Measurements from ENCODE around the gene POU2AF2.
"Not testable (repeated sequence)": the region's sequence is repeated elsewhere in the genome, so short reads cannot be mapped to it uniquely, and the experiment has no call there.

The POU2AF2 gene

DNA sequence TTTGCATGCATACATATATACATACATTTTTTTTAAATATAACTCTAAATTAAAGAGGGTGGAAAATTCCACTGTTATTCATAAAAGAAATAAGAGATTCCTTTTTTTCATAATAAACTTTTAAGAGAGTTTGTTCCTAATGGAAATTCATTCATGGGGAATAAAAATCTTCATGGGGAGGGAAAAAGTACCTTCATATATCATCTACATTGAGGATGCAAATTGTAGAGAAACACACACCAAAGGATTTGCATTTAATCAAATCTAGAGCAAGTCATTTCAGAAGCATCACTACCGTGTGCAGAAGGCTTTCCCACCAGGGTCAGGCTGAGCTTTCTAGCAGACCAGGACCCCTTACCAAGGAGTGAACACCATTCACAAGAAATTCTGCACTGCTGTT is at the start of gene POU2AF2:
TSS of gene POU2AF2 (plus strand) at position 301 of the 400 bp plus-strand sequence. CDS start 129 bp downstream, outside the sequence.
- DNase-seq = no peak

- DNase-seq = no peak
Observed at GRCh38 chr11:111200010-111200534, 45.5 kb upstream of the POU2AF2 start.

DNA sequence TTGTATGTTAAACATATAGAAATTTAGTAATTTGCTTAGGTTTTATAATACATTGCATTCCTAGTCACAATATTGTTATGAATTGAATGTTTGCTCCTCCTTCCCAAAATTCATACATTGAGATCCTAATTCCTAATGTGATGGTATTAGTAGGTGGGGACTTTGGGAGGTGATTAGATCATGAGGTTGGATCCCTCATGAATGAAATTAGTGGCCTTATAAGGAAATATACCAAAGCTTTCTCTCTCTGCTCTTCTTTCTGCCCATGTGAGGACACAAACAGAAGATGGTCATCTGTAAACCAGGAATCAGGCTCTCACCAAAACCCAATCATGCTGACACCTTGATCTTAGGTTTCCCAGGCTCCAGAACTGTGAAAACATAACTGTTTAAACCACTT is 41.3 kb upstream of the POU2AF2 start:
- DNase-seq = no peak

DNA sequence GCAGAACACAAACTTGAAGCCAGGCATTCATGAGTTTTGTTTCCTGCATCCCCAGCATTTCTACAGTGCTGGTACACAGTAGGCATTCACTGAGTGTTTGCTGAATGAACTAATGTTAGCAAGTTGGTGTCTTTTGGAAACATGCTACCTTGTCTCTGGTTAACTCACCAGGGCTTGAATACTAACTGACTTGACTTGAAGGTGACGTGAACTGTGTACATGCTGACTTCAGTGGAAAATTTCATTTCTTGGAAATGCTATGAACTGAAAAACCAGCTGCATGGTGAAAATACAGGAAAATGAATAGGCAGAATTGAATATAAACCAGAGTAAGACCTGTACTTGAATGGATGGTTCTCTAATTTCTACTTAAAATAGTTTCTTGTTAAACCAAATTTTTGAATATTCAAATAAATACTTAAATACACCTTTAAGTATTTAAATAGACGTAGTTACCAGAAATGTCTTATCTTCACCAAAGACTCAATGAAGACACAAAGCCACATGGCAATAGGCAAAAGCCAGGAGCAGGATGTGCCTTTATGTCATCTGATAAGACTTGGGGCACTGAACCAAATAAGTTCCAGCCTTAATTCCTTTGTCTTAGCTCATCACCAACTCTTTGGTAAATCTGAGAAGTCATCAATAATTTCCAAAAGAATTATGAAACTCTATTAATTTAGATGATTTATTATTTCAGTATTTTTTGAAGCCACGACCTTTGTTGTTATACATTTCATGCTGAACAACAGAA is 39.7 kb upstream of the POU2AF2 start:
- no peak for DNase-seq

GRCh38 chr11:111206472-111206871 is 39.1 kb upstream of the POU2AF2 start:
- DNase-seq = no peak

DNA sequence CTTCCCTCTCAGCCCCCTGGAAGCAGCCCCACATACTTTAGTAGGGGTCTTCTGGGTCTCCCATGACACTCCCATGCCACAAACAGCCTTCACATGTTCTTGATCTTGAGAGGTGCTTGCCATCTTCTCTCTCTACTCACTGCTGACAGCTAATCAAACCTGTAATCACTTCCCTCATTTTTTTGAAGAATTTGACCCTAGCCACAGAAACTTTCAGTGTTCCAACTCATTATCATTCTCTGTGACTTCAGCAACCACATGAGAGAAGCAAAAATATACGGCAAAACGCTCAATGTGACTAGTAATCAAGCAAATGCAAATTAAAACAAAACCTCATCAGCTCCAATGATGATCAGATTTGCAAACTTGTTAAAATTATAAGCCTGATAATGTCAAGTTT is 38.3 kb upstream of the POU2AF2 start:
- no peak for DNase-seq

- DNase-seq = no peak
Observed at GRCh38 chr11:111209543-111210355, 35.8 kb upstream of the POU2AF2 start.

DNA sequence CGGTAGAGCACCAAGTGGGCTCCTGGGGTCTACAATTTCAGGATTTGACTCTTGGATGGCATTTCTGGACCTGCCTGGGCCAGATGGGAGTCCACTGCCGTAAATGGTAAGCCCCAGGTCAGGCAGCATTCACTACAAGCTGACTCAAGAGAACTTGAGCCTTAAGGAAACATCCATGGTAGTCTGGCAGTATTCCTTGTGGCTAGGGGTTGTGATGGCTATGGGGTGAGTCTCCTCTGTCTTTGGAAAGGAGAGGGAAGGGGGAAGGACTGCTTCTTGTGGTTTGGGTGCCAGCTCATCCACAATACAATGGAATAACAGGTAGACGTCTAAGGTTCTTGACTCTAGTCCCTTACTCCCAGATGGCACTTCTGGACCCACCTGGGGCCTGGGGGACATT is 32.3 kb upstream of the POU2AF2 start:
- DNase-seq = no peak

DNA sequence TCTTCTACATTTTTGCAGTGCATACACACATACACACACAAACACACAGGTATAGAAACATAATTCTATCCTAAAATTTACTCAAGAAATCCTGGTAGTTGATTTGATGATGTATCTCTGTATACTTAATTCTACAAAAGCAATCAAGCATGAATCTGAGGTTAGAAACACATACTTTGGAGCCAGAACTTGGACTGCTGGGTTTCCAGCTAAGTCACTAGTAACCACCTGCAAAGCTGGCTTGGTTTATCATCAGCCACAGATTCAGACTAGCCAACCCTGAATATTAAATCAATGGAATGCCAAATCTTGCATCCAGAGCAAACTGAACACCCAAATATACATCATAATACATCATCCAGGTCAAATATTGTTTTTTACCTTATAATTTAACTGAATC is 24.8 kb upstream of the POU2AF2 start:
- no peak for DNase-seq

DNA sequence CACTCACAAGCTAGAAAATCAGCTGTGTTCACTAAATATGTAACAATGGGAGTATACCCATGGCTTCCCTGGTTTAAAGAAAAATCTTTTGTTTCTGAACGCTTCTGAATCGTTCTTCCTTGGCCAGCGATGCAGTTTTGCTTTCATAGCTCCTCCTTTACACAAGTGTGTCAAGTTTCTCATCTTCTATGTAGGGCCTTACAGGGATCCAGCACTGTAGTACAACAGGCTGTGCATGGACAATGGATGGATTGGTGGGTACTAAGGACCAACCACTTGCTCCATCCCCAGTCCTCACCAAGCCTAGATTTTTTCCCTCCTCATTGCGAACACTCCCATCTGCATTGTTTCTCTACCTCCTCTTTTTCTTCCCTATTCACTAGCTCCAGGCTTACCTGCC is 24.3 kb upstream of the POU2AF2 start:
- DNase-seq = no peak

DNA sequence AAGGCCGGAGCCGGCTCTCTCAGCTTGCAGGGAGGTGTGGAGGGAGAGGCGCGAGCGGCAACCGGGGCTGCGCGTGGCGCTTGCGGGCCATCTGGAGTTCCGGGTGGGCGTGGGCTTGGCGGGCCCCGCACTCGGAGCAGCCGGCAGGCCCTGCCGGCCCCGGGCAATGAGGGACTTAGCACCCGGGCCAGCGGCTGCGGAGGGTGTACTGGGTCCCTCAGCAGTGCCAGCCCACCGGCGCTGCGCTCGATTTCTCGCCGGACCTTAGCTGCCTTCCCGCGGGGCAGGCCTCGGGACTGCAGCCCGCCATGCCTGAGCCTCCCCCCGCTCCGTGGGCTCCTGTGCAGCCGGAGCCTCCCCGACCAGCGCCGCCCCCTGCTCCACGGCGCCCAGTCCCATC is 23.6 kb upstream of the POU2AF2 start:
- not testable (repeated sequence) for DNase-seq

DNA sequence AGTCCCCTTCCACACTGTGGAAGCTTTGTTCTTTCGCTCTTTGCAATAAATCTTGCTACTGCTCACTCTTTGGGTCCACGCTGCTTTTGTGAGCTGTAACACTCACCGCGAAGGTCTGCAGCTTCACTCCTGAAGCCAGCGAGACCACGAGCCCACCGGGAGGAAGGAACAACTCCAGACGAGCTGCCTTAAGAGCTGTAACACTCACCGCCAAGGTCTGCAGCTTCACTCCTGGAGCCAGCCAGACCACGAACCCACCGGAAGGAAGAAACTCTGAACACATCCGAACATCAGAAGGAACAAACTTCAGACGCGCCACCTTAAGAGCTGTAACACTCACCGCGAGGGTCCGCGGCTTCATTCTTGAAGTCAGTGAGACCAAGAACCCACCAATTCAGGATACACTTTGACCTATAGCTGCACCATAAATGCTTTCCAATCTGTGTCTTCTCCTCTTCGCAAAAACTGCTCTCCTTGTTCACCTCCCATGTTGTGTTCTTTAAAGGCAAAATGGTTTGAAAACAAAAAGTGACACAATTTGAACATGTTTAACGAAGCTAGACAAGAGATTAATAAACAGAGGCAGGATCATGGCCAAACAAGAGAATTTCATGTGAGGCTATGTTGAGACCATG is 22.6 kb upstream of the POU2AF2 start:
- not testable (repeated sequence) for DNase-seq

DNA sequence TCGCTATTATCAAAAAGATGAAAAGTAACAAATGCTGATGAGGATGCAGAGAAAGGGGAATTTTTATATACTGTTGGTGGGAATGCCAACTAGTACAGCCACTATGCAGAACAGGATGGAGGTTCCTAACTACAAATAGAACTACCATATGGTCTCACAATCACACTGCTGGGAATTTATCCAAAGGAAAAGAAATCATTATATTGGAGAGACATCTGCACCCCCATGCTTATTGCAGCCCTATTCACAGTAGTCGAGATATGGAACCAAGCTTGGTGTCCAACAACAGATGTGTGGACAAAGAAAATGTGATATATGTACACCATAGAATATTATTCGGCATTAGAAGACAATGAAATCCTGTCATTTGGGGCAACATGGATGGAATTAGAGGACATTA is 19.6 kb upstream of the POU2AF2 start:
- peak; percentile 16 for DNase-seq

DNA sequence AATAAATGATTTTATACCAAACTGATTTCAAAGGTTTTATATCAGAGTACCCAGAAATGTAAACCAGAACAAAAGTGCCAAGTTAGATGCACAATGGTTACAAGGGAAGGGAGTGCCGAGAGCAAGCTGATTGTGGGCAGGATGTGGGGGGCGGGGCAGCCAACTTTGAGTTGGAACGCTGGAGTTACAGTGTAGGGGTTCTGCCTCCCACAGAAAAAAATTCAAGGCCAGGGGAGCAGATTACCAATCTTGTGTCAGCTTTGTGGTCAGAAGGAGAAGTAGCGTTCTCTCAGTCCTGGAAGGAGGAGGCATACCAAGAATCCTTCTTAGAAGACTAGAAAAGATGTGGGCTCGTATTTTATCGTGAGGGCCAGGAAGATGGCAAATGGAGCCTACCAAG is 15.9 kb upstream of the POU2AF2 start:
- DNase-seq = no peak

GRCh38 chr11:111230122-111230465 is 15.4 kb upstream of the POU2AF2 start:
- no peak for DNase-seq

- DNase-seq = no peak
Observed at GRCh38 chr11:111231836-111232235, 13.7 kb upstream of the POU2AF2 start.

DNA sequence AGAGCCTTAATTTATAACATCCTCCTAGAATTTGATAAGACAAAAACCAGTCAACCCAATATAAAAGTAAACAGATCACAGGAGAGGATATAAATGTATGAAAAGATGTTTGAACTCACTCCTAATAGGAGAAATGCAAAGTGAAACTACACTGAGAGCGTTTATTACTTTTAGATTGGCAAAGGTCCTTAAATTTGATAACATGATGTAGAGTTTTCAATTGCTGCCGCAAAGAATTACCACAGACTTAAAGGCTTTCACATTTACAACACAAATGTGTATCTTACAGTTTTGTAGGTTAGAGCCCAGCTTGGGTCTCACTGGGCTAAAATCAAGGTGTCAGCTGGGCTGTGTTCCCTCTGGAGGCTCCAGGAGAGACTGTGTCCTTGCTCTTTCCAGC is 9.1 kb upstream of the POU2AF2 start:
- DNase-seq = no peak

DNA sequence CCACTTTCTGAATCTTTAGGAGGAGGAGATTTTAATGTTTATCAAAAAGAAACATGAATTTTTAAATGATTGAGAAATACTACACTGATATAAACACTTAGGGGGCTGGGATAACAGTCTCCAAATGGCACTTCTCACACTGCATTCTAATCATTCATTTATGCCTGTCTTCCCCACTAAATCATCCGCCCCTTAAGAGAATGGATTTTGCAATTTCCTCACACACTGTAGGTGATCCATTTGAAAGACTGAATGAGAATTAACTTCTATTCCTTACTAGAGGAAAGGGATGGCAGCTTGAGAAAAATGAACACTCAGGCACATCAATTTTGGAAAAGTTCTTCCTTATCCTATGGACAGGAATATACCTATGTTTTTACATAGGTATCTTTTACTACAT is 7.6 kb upstream of the POU2AF2 start:
- DNase-seq = no peak

DNA sequence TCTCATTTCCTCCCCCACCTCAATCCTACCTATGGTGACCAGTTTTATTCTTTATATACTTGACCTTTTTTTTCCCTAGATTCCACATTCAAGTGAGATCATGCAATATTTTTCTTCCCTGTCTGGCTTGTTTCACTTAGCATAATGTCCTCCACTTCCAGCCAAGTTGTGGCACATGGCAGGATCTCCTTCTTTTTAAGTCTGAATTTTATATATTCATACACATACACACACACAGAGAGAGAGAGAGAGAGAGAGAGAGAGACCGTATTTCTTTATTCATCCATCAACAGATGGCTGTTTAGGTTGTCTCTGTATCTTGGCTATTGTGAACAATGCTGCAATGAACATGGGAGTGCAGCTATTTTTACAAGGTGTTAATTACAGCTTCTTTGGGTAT is 1.4 kb downstream of the POU2AF2 start:
- DNase-seq = no peak

GRCh38 chr11:111250936-111251335 is 5.4 kb downstream of the POU2AF2 start:
- DNase-seq = no peak

GRCh38 chr11:111253131-111253530 is 7.6 kb downstream of the POU2AF2 start:
- DNase-seq = no peak

DNA sequence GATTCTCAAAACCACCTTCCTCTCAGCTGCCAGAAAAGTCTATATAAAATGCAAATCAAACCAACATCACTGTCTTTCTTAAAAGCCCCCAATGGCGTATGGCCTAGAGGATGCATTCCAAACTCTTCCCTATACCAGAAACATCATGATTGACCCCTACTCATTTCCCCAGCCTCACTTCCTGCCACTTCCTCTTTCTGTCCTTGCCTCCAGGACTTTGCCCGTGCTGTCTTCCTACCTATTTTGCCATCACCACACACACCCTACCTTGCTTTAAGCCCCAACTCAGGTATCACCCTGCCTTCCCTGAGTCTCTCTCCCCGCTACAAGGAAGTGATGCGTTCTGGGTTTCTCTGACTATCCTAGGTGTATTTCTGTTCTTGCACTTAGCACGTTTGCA is 8.1 kb downstream of the POU2AF2 start:
- no peak for DNase-seq

- no peak for DNase-seq
Observed at GRCh38 chr11:111258046-111258445, 12.5 kb downstream of the POU2AF2 start.

- no peak for DNase-seq
Observed at GRCh38 chr11:111259896-111260295, 14.4 kb downstream of the POU2AF2 start.

Measured in NCI-H1092 treated with DMSO at 0.1 percent for 48 hours (cell line).